UCSD-AML1 (cell line): ENCODE data around the gene ITGA8.
"Not testable (repeated sequence)": the region's sequence is repeated elsewhere in the genome, so short reads cannot be mapped to it uniquely, and the experiment has no call there.

ENCODE experiments used
- DNase-seq: peaks from one replicate; lab custom pipeline; 2025; ENCODE audit not compliant: unreplicated experiment; lab: John Stamatoyannopoulos, UW

ITGA8 gene

GRCh38 chr10:15690031-15690430 lies 29.7 kb downstream of the ITGA8 start:
- DNase-seq: no peak

GRCh38 chr10:15684768-15685167 lies 35.0 kb downstream of the ITGA8 start:
- no peak for DNase-seq

GRCh38 chr10:15681076-15681475 lies 38.6 kb downstream of the ITGA8 start:
- DNase-seq: no peak

- no peak for DNase-seq
Measured at GRCh38 chr10:15678851-15679250, 40.9 kb downstream of the ITGA8 start.

- peak; percentile 15 for DNase-seq
Measured at GRCh38 chr10:15672469-15672868, 47.3 kb downstream of the ITGA8 start.

GRCh38 chr10:15670880-15671279 lies 48.8 kb downstream of the ITGA8 start:
- no peak for DNase-seq

- DNase-seq: no peak
Measured at GRCh38 chr10:15661574-15661973, 58.1 kb downstream of the ITGA8 start.

- DNase-seq: no peak
Measured at GRCh38 chr10:15660990-15661389, 58.7 kb downstream of the ITGA8 start.

GRCh38 chr10:15658069-15658702 lies 61.5 kb downstream of the ITGA8 start:
- no peak for DNase-seq

GRCh38 chr10:15652757-15653156 lies 67.0 kb downstream of the ITGA8 start:
- DNase-seq: no peak

- DNase-seq: no peak
Measured at GRCh38 chr10:15652117-15652516, 67.6 kb downstream of the ITGA8 start.

GRCh38 chr10:15651175-15651574 lies 68.5 kb downstream of the ITGA8 start:
- DNase-seq: no peak

GRCh38 chr10:15642095-15642494 lies 77.6 kb downstream of the ITGA8 start:
- no peak for DNase-seq

GRCh38 chr10:15640536-15641085 lies 79.1 kb downstream of the ITGA8 start:
- DNase-seq: no peak

- DNase-seq: no peak
Measured at GRCh38 chr10:15636446-15636845, 83.3 kb downstream of the ITGA8 start.

GRCh38 chr10:15632456-15633091 lies 87.1 kb downstream of the ITGA8 start:
- no peak for DNase-seq

- DNase-seq: not testable (repeated sequence)
Measured at GRCh38 chr10:15631205-15631604, 88.5 kb downstream of the ITGA8 start.

- DNase-seq: no peak
Measured at GRCh38 chr10:15630353-15630752, 89.4 kb downstream of the ITGA8 start.

GRCh38 chr10:15627617-15628196 lies 92.0 kb downstream of the ITGA8 start:
- no peak for DNase-seq

- no peak for DNase-seq
Measured at GRCh38 chr10:15626937-15627336, 92.8 kb downstream of the ITGA8 start.

GRCh38 chr10:15625261-15625660 lies 94.5 kb downstream of the ITGA8 start:
- DNase-seq: no peak
